ENCODE data around the gene CAND1.

GRCh38 chr12:67275380-67275913 lies 6.3 kb downstream of the CAND1 start:
- TF ChIP-seq LEF1 (IDR thresholded peaks at IDR 0.05; ENCODE audit: borderline replicate concordance) (no peak), ZNF384 (IDR thresholded peaks at IDR 0.05) (no peak), TARDBP (IDR thresholded peaks at IDR 0.05) (no peak), BHLHE40 (IDR thresholded peaks at IDR 0.05; ENCODE audit: borderline replicate concordance) (no peak), ELF4 (IDR thresholded peaks at IDR 0.05) (no peak), SP1 (IDR thresholded peaks at IDR 0.05) (no peak), PKNOX1 (IDR thresholded peaks at IDR 0.05) (no peak), FOXM1 (IDR thresholded peaks at IDR 0.05; ENCODE audit: borderline replicate concordance) (no peak)
